ENCODE measurements around the gene ZNF771. TPM values are rescaled to one million over a fixed set of nuclear protein-coding genes. Genes with fewer than 3 reads are reported as not detected.

ZNF771 gene
- total and polyA plus RNA-seq, 9 of the 15 experiments (the other 6 are each of a cell fraction or from before 2014, with no cell fraction given): 1.5 to 12.6 (median 4.4) TPM

GRCh38 chr16:30445408-30446202 lies 38.2 kb downstream of the ZNF771 start, which contains the start of gene SEPHS2 (continued):
- TF ChIP-seq CTCF (IDR thresholded peaks at IDR 0.05 in 2 of 3, conservative IDR thresholded peaks at IDR 0.05 in 1 of 3; ENCODE audit: insufficient read depth in 2 of 3, low read depth in 1 of 3, low read length in 3 of 3): peak in 2 of 3 experiments; percentile 61 to 70; a peak in 5 of 6 replicates
- TF ChIP-seq TEAD4 (IDR thresholded peaks at IDR 0.05; ENCODE audit: low read length): no peak
- TF ChIP-seq TEAD4 (CRISPR knock-in tag; IDR thresholded peaks at IDR 0.05; ENCODE audit: borderline replicate concordance): no peak
- TF ChIP-seq CAMTA2 (CRISPR knock-in tag; conservative IDR thresholded peaks at IDR 0.05): no peak
- TF ChIP-seq TCF7 (IDR thresholded peaks at IDR 0.05; ENCODE audit: borderline replicate concordance): no peak
- peak; percentile 91; the same call in 1 of the 2 replicates for TF ChIP-seq ZNF197 (CRISPR knock-in tag; IDR thresholded peaks at IDR 0.05; ENCODE audit: low read depth)
- no peak for TF ChIP-seq STAT6 (CRISPR knock-in tag; IDR thresholded peaks at IDR 0.05)
- no peak; the same call in 1 of the 2 replicates for TF ChIP-seq ZNF740 (CRISPR knock-in tag; IDR thresholded peaks at IDR 0.05)
- TF ChIP-seq ZNF740 (tag; IDR thresholded peaks at IDR 0.05): no peak
- TF ChIP-seq NCOA1 (IDR thresholded peaks at IDR 0.05; ENCODE audit: low read depth): no peak
- no peak for TF ChIP-seq HSF4 (CRISPR knock-in tag; IDR thresholded peaks at IDR 0.05; ENCODE audit: borderline replicate concordance)
- TF ChIP-seq NCOA6 (IDR thresholded peaks at IDR 0.05): no peak
- TF ChIP-seq ADNP (tag; IDR thresholded peaks at IDR 0.05): no peak
- TF ChIP-seq CLOCK (CRISPR knock-in tag; IDR thresholded peaks at IDR 0.05; ENCODE audit: borderline replicate concordance): no peak
- TF ChIP-seq KDM4B (IDR thresholded peaks at IDR 0.05; ENCODE audit: borderline replicate concordance in 2 of 2, low read depth in 1 of 2): no peak; a peak in 1 of 4 replicates
- TF ChIP-seq THRA (IDR thresholded peaks at IDR 0.05): no peak
- TF ChIP-seq SREBF1 (IDR thresholded peaks at IDR 0.05; ENCODE audit: borderline replicate concordance, low read depth, low read length): peak; percentile 64; the same call in 1 of the 2 replicates

All from K562 (cell line).